Thoracic aorta (tissue), 2 donors: ENCODE results near the gene ELAVL3. TPM values are rescaled to one million over a fixed set of nuclear protein-coding genes. Genes with fewer than 3 reads are reported as not detected.

ENCODE experiments used
- ATAC-seq: fragments of 150-250 bp; one replicate; pipeline ENCODE4 v1.8.0; 2017; ENCODE audit warnings: low read depth; ENCODE audit not compliant: insufficient number of reproducible peaks, low FRiP score
- DNase-seq: peaks from one replicate; pipeline ENCODE4 v3.0.0-alpha.2; 2020; ENCODE audit warnings: low spot score
- H3K27ac ChIP-seq, 2 donors: fragments of 200-600 bp; sonication (generic); 1 replicate in 1 of 2; 2 replicates in 1 of 2; pipeline ENCODE4 v1.5.1; 2016; ENCODE audit warnings: mild to moderate bottlenecking in 2 of 2, moderate library complexity in 2 of 2
- H3K27me3 ChIP-seq: fragments of 200-600 bp; sonication (generic); replicated peaks from 2 replicates; pipeline ENCODE4 v1.6.0; 2016; ENCODE audit warnings: mild to moderate bottlenecking; ENCODE audit not compliant: insufficient read depth
- H3K36me3 ChIP-seq: fragments of 200-600 bp; sonication (generic); one replicate; pipeline ENCODE4 v1.5.1; 2016
- H3K4me1 ChIP-seq, 2 donors: fragments of 200-600 bp; sonication (generic); 1 replicate in 1 of 2; 2 replicates in 1 of 2; pipeline versions ENCODE4 v1.5.1 to v1.6.0; 2016; ENCODE audit warnings: low read depth in 2 of 2, mild to moderate bottlenecking in 1 of 2; ENCODE audit not compliant: control insufficient read depth in 1 of 2
- H3K4me3 ChIP-seq: fragments of 200-600 bp; sonication (generic); 2 replicates; pipeline ENCODE4 v1.5.1; 2016; ENCODE audit warnings: mild to moderate bottlenecking
- H3K9me3 ChIP-seq: fragments of 200-600 bp; sonication (generic); 2 replicates; pipeline ENCODE4 v1.5.1; 2016
- CTCF ChIP-seq: fragments of 200-600 bp; sonication (generic); IDR thresholded peaks from one replicate; pipeline ENCODE4 v1.5.1; 2019; ENCODE audit warnings: antibody characterized with exemption
- total RNA-seq, 2 donors: library from RNA; depleted of rRNA; stranded (reverse); fragments of >200 nt; gene quantifications; one replicate each; pipeline versions ENCODE4 v1.1.0 to v1.2.3, GENCODE V29; 2016

ELAVL3 gene
- total RNA-seq, 2 donors from 2014 or later, result not detected

GRCh38 chr19:11421371-11422098 lies 59.3 kb downstream of the ELAVL3 start:
- Histone ChIP-seq H3K36me3 (no peaks in the 10 kb centered on the region), H3K9me3 (no peaks in the 10 kb centered on the region), H3K4me3 (peak overlapping the region; percentile 68), H3K27me3 (peaks cover 13% of the 10 kb centered on the region), H3K27ac (peak overlapping the region; percentile 25 to 52), H3K4me1 (peaks cover 17 to 45% of the 10 kb centered on the region in 2 donors)
- no peak for ATAC-seq
- TF ChIP-seq CTCF, result no peak
- DNase-seq, result no peak

DNA sequence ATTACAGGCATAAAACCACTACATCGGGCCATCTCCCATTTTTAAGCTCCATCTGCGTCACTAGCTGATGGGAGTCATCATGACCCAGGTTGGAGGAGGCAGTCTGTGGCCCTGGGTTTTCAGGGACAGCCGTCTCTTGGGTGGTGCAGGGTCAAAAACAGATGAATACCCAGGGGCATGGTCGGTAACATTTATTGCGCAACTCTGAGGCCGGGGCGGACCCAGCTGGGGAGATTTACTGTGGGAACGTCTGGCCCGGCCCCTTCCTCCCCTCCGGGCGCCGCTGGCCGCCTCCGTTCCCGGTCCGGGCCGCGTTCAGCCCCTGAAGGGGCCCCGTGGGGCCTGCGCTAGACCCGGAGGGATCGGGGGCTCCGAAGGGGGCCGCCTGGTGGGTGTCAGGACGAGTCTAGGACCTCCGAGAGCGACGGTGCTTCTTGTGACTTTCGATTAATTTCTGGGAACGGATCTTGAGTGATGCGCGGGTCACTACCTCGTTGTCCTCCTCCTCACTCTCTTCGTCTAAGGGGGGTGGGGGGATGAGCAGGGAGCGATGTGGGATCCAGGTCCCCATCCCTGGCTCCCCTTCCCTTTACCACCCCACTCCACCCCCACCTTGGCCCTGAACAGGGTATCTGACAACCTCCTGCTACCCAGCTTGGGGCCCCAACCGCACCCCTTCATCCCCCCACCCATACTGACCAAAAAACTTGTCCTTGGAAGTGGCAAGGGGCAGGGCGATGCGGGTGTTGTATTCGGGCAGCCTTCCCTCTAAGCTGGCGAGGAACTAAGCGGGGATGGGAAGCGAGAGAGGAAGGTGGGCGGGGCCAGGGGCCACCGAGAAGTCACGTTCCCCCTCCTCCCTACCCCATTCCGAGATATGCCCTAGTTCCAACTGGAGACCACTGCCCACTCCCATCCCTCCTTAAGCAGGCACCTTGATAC lies 60.1 kb downstream of the ELAVL3 start:
- TF ChIP-seq CTCF, result no peak
- no peaks in the 10 kb centered on the region for H3K36me3 ChIP-seq
- H3K27ac ChIP-seq, result peak overlapping the region; percentile 25 to 52
- no peak for DNase-seq
- H3K27me3 ChIP-seq, result peaks cover 13% of the 10 kb centered on the region
- peaks cover 17 to 45% of the 10 kb centered on the region in 2 donors for H3K4me1 ChIP-seq
- ATAC-seq, result peak; percentile 12
- no peaks in the 10 kb centered on the region for H3K9me3 ChIP-seq
- H3K4me3 ChIP-seq, result peak overlapping the region; percentile 68

DNA sequence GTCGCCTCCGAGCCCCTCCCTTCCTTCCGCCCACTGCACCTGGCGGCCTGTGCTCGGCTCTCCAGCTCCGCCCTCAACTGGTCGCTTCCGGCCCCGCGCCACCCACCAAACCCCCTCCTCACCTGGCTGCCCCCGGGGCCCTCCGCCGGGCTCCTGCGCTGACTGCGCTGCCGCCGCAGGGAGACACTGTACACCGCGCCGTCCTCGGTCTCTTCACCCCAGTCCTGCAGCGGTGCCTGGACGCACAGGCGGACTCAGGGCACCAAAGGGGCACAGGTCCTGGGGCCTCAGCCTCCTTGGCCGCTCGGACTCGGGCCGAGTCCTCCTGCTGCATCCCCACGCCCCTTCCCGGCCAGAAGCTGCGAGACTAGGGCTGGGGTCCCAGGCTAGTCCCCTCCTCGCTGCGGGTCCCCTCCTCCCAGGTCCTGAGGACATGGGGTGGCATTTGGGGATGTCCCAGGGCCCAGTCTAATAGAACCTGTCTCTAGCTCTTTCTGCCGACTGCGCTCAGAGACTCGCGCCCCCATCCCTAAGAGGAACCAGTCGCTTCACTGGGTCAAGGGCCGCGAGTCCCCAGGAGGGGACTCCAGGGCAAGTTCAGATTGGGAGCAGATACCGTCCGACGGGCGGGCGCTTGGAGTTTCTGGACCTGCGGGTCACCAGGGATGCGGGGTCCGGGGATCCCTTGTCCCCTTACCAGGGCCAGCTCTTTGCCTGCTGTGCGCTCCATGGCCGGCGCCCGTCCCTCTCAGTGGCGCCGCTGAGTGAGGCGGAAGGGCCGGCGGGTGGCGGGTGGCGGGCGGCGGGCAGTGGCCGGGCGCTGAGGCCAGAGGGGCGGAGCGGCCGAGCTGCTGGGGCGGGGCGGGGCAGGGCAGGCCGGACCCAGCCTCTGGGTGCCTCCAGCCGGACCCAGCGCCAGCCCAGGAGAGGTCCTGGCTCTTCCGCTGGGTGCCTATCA lies 62.0 kb downstream of the ELAVL3 start, which contains the start of gene RGL3:
Gene RGL3, minus strand, starts transcription at position 766 of the 958 bp plus-strand sequence. Its CDS starts 36 bp downstream, at position 730.
- H3K27me3 ChIP-seq, result peaks cover 13% of the 10 kb centered on the region
- H3K4me1 ChIP-seq, result peaks cover 17 to 45% of the 10 kb centered on the region in 2 donors
- H3K4me3 ChIP-seq, result peak within 1 kb of the TSS; percentile 74

DNA sequence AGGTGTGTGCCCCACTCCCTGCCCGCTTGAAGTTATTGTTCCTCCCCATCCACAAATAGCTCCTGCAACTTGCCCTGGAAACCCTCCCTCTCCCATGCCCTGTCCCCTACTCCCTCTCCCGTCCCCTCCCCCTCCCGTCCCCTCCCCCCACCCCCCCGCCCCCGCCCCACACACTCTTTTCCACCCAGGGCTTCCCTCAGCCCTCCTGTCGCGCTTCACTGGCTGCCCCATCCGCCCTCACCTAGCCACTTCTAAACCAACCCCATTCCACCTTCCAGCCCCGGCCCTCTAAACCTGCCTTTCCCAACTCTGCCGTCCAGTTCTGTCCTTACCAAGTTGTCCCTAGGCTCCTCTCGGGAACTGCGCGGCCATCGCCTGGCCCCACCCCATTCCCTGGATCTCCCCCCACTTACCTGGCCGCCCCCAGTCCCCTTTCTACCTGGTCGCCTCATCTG lies 62.7 kb downstream of the ELAVL3 start:
- DNase-seq (no peak), ATAC-seq (no peak)
- Histone ChIP-seq H3K4me3 (peak overlapping the region; percentile 74), H3K27ac (no peak overlapping the region), H3K27me3 (peaks cover 13% of the 10 kb centered on the region), H3K9me3 (no peaks in the 10 kb centered on the region), H3K4me1 (peaks cover 17 to 42% of the 10 kb centered on the region in 2 donors), H3K36me3 (no peaks in the 10 kb centered on the region)
- TF ChIP-seq CTCF, result no peak

More for the DNA sequence above, 62.0 kb downstream of the ELAVL3 start, which contains the start of gene RGL3:
- H3K36me3 ChIP-seq, result no peaks in the 10 kb centered on the region
- TF ChIP-seq CTCF, result no peak
- ATAC-seq (peak; percentile 33), DNase-seq (no peak)
- H3K9me3 ChIP-seq, result no peaks in the 10 kb centered on the region
- peak within 1 kb of the TSS; percentile 38 to 52 for H3K27ac ChIP-seq
